Measurements from ENCODE around the gene NR2C2.
"Not testable (repeated sequence)": the region's sequence is repeated elsewhere in the genome, so short reads cannot be mapped to it uniquely, and the experiment has no call there.

The NR2C2 gene

DNA sequence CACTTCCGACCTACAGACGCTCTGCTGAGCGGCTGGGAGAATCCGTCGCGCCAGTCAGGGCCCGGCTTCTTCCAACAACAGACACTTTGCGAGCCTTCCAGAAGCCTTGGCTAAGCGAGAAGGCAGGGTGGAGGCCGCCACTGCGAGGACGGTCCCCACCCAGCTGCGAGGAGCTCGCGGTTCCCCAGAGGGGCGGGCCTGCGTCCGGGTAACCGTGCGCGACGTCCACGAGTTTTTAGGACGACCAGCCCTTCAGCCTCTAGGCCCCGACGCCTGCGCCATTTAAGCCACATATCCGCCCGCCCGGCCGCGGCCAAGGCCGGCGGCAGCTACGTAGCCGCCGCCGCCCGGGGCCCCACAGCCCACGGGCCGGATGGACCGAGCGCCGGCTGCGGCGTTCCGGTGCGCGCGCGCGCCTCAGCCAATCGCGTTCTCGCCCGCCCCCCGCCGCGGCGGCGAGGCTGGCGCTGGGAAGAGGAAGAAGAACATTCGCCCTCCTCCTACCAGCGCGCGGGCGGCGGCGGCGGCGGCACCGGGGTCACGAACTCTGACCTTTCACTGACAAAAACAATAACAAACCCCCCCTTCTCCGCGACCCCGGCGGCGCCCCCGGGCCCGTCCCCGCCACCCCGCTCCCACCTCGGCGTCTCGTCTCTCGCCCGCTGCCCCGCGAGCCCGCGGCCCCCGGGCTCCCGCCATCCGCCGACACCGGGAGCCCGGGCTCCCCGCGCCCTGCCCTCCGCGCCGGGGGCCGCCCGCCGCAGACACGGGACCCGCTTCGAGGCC, at the start of gene NR2C2:
NR2C2 (plus strand) TSS at position 484 of the 786 bp plus-strand sequence. CDS start 56,332 bp downstream, outside the sequence.
- DNase-seq = peak; percentile 76 to 98 (median 86)
- intact Hi-C loops (cut with DNase I) = loop anchor here (5.0 kb wide), 1 partner anchor 150 kb away; the partner anchor contains the start of gene RBSN

DNA sequence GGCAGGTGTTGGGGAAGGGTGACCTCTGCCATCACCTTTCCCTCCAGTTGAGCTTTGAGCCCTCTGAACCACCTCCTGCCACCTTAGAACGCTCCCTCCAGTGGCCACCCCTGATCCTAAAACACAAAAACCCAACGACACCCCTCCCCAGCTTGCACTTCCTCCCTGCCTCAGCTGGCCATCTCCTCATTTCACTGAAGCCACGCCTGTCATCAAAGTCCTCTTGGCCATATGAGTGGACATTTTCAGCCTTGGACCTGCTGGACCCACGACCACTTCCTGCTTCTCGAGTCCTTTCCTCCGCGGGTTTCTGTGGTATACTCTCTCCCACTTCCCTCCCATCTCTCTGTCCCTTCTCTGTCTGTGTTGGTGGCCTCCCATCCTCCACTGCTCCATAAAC, 48.5 kb upstream of the NR2C2 start:
- peak in 1 of 10 donors; percentile 60 for DNase-seq
- intact Hi-C loops (cut with DNase I) = no loop called here

DNA sequence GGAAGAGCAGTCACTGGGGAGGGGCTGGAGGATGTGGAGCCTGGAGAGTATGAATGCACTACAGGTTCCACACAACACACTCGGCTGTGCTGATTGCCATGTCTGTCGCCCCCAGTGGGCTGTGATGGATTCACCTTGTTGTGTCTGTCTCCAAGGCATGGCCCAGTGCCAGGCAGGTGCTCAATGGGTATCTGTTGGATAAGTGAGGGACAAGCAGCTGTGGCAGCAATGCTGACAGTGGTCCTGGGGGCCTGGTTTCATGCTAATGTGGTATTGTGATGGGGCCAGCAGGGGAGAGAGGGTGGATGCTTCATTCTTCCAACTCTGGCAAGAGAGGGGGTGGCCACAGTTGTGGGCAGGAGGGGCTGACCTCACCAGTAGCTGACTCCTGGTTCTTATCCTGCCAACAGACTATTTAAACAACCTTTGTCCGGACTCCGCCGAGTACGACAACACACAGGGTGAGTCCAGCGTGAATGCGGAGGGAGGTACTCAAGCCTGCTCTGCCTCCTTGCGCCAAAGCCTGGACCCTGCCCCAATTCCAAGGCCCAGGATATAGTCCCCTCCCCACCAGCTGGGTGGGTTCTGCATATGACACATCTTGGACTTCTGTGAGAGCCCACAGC, 47.3 kb upstream of the NR2C2 start:
- DNase-seq = peak in 1 of 10 donors; percentile 70
- intact Hi-C loops (cut with DNase I) = no loop called here

DNA sequence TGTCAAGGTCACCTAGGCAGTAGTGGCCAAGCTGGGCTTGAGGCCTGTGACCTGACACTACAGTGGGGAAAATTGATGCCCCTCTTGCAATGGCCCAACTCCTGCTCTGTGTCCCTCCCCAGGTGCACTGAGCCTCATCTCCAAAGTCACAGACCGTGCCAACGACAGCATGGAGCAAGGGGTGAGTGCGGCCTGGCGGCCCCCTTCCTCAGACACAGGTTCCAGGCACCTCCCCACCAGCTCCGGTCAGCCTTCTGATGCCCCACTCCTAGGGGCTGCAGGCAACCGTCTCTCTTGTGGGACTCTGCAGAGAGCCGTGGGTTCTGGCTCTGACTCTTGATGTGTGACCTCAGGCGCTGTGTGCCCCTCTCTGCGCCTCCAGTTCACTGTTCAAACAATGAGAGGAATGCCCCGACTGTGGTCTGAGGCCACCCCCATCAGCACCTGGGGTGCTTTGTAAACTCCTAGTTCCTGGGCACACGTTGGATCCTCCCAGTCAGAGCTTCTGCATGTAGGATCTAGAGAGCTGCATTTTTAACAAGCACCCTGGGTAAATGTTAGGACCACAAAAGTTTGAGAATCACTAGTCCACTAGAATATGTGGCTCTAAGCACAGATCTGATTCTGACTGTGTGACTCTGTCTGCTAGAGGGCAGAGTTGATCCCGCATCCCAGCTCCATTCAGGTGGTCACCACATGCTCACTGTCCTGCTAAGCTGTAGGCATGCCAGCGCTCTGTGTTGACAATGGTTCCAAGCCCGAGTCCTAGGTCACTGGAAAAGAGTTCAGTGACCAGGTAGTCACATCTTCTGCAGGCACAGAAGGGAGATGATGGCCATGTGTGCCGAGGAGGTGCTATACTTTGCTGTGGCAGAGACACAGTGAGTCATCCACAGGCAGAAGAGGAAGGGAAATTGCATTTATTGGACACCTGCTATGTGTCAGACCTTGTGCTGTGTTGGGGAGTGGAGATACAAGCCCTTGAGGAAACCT, 46.2 kb upstream of the NR2C2 start:
- intact Hi-C loops (cut with DNase I) = no loop called here
- DNase-seq = peak in 1 of 10 donors; percentile 62

DNA sequence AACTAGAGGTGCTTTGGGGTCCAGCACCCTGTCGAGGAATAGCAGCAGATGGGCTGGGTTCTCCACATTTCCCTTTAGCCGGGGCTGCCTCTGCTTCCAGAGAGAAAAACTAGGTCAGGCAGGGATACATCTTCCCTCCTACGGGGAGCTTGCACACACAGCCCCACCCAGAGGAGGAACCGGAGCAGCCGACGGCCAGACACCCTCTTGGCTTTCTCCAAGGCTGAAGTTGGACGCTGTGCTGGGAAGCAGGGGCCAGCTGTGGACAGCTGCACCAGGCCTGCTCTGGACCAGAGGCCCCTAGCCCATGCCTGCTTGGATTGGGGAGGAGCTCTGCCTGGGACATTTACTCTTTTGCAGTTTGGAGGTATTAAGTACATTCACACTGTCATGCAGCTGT, 44.7 kb upstream of the NR2C2 start:
- intact Hi-C loops (cut with DNase I) = no loop called here
- peak in 4 of 10 donors; percentile 8 to 87 (median 23) for DNase-seq

DNA sequence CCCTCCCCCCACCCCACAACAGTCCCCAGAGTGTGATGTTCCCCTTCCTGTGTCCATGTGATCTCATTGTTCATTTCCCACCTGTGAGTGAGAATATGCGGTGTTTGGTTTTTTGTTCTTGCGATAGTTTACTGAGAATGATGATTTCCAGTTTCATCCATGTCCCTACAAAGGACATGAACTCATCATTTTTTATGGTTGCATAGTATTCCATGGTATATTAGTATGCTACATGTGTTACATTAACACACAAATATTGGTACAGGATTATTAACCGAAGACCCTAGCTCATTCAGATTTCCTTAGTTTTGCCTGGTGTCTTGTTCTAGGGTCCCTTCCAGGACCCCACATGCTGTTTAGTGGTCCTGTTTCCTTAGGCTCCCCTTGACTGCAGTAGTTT, 43.9 kb upstream of the NR2C2 start:
- intact Hi-C loops (cut with DNase I); DNase-seq: not testable (repeated sequence)

DNA sequence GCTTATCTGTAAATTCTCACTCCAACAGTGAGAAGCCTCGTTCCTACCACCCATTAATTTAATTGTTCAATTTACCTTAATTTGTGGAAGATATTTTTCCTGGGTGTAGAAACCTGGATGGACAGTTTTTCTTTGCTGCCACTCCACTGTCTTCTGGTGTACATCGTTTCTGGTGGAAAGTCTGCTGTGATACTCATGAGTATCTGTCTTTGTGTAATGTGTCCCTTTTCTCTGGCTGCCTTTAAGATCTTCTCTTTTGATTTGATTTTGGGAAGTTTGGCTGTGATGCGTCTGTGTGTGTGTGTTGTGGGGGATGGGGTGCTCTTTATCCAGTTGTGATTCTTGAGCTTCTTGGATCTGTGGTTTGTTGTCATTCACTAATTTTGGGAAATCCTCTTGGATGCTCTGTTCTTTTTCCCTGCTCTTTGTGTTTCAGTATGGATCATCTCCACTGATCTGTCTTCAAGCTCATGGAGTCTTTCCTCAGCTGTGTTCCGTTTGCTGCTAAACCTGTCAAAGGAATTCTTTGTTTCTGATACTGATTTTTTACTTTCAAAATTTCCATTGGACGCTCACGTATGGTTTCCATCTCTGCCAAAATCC, 42.2 kb upstream of the NR2C2 start:
- intact Hi-C loops (cut with DNase I) = no loop called here
- no peak for DNase-seq

DNA sequence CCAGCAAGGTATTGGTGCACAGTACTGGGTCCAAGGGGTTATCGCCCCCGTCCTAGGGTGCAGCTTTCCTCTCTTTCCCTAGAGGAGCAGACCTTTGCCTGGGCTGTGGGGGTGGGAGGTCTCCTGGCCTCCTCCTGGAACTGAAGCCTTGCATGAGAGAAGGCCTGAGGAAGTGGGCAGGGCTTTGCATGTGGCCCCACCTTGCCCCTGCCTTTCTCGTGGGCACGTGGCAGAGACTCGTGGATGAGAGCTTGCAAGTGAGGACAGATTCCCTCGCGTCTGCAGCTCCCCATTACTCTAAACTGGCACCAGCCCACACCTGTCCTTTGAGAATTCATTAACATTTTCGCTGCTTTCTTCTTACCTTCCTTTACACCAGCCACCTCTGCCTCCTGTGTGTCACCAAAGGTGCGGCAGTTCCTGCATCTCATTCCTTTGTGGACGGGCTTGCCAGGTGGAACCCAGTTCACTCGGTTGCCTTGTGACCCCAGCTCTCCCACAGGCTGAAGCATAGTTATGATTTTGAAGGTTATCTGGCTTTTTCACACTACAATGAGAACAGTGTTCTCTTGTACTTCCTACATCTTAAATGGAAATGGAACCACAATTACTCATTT, 40.9 kb upstream of the NR2C2 start:
- intact Hi-C loops (cut with DNase I) = no loop called here
- DNase-seq = peak in 1 of 10 donors; percentile 48

DNA sequence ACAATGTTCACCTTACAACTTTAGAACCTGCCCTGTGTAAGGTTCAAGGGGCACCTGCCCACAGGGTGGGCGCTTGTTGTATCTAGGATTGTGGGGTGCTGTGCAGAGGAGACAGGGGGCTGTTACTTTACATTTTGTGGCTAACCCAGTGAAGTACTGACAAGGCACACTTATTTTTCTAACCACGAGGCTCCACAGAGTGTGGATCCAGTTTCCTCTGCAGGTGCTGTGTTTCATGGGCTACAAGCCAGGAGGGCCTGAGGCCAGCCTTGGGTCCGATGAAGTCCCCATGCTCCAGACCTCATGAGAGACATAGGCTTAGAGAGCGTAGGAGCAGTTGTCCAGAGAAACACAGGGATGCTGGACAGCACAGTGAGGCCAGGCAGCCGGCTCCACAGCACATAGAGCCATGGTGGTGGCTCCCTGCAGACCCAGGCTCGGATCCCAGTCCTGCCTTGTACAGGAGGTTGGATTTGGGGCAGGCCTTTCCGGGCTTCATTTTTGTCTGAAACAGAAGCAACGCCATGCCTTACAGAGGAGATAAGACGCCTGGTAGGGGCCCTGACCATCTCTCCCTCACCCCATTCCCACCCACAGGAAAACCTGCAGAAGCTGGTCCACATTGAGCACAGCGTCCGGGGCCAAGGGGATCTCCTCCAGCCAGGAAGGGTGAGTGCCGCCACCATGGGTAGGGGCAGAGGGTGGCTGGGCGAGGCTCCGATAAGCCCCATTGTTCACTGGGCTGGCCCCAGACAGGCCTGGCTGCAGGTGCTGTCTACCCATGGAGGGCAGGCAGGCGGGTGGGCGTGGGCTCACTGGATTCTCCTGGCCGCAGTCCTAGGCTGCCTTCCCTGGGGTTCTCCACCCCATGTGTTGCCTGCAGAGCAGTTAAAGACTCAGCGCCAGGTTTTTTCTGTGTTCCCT, 40.1 kb upstream of the NR2C2 start:
- intact Hi-C loops (cut with DNase I) = no loop called here
- peak in 1 of 10 donors; percentile 73 for DNase-seq

DNA sequence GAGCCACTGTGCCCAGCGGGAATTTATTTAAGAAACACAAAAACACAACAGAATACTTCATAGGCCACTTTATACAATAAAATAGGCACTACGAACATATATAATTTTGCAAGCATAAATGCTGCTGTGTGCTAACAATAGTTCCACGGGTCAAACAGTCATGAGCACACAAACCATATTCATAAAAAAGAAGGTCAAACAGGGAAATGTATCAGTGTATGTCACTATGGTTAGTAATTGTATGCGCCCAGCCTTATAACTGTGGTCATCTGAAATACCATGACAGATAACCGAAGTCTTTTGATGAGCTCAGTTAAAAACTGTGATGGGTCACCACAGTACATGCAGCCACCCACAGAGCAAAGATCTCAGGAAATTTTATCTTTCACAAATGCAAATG, 38.1 kb upstream of the NR2C2 start:
- intact Hi-C loops (cut with DNase I) = no loop called here
- DNase-seq = no peak

DNA sequence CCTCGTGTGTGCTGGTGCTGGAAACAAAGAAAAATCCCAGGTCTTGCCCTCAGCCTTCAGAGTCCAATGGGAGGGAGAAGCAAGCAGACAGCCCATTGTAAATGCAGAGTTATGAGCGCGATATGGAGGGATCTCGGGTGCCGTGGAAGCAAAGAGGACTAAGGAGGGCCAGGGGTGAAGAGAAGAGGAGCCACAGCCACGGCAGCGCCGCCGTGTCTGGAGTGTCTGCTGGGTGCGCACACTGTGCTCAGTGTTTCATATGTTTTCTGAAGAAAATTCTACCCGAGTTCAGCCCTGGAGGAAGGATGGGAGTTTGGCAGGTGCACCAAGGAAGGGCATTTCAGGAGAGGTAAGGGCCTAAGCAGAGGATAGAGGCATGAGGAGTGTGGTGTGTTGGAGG, 35.7 kb upstream of the NR2C2 start:
- intact Hi-C loops (cut with DNase I) = no loop called here
- DNase-seq = peak in 1 of 10 donors; percentile 57

DNA sequence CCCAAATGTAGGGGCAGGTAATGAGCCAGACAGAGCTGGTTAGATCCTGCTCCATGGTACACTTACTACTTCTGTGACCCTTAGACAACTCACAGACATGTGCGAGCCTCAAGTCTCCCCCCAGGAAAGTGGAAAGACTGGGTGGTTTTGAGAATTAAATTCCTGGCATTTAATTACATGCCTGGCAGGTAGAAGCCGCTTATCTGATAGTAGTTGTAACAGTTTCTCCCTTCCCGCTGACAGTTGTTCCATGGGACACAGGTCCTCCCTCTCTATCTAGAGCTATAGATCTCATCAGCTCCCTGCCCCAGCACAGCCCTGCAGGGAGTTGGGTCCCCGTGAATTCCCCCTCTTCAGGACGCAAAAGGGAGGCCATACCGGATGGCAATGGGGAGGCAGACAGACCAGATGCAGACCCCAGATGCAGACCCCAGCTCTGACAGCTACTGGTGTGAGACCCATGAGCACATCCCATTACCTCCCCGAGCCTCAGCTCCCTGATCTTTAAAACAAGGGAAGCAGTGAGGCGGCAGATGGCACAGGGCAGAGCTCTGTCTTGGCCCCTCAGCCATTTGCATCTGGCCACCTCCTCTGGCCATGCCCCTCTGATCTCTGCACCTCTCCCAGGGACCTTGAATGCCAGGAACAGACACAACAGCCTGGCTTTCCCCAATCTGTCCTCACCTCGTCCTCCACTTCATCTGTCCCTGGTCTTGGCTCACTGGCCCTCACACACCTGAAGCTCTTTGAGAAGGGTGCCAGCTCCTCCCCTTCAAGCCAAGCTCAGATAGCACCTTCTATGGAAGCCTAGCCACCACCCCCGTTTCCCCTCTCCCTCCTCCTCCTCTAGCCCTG, 34.1 kb upstream of the NR2C2 start:
- DNase-seq = peak in 1 of 10 donors; percentile 48

DNA sequence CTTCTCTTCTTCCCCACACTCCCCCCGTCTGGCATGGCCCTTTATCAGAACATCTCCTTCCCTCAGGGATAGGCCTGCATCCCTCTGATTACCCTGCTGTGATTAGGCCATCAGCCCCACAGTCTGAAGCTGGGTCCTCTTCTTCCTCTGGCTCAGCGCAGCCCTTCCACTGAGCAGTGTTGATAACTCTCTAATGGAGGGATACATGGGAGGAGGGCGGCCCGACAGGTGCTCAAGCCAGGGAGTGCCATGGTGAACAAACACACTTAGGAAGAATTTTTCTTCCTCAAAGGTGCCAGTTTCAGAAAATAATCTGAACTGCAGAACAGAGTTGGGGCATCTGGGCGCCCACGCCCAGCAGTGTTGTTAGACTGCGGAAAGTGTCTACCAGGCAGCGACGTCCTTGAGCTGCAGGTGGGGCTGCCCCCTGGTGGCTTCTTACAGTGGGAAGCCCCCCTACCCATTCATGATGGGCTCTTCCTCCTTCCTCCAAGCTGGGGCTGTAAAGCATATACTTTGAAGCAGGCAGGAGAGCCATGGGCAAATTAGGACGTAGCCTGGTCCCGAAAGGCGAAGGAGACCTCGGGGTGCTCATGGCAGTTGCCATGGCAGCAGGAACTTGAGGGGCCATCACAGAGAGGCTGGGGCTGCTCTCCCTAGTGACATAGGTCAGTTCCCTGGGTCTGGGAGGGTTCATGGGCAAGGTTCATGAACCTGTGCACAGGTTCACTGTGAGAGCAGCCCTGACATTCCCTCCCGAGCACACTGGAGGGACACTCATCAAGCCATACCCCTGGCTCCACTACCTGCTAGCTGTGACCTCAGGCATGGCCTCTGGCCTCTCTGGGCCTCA, 33.2 kb upstream of the NR2C2 start:
- intact Hi-C loops (cut with DNase I) = no loop called here
- DNase-seq = peak in 2 of 10 donors; percentile 36 to 44

More for the DNA sequence above, 34.1 kb upstream of the NR2C2 start:
- intact Hi-C loops (cut with DNase I) = no loop called here

DNA sequence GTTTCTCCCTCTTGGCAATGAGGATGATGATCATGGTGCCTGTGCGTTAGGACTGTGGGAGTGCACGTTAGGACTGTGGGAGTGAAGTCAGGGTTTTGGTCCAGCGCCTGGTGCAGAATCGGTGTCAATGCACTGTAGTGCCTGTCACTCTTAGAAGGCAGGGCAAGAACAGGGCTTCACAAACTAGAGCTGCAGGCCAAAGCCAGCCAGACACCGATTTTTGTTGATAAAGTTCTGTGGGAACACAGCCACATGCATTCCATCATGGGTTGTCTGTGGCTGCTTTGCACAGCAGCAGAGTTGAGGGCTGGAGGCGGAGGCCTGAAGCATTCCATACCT, 32.6 kb upstream of the NR2C2 start:
- intact Hi-C loops (cut with DNase I) = no loop called here
- peak in 1 of 10 donors; percentile 49 for DNase-seq

DNA sequence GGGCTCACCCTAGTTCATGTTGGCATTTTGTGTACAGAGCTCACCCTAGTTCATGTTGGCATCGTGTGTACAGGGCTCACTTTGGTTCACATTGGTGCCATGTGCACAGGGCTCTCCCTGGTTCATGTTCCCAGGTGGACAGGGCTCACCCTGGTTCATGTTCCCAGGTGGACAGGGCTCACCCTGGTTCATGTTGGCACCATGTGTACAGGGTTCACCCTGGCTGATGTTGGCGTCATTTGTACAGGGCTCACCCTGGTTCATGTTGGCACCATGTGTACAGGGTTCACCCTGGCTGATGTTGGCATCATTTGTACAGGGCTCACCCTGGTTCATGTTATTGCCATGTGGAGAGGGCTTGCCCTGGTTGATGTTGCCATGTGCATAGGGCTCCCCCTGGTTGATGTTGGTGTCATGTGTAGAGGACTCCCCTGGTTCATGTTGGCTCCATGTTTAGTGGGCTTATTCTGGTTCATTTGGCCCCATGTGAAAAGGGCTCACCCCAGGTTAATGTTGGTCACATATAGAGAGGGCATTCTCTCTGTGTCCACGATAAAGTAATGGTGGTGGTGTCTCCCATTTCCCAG, 31.7 kb upstream of the NR2C2 start:
- peak in 1 of 10 donors; percentile 39 for DNase-seq
- intact Hi-C loops (cut with DNase I) = no loop called here

DNA sequence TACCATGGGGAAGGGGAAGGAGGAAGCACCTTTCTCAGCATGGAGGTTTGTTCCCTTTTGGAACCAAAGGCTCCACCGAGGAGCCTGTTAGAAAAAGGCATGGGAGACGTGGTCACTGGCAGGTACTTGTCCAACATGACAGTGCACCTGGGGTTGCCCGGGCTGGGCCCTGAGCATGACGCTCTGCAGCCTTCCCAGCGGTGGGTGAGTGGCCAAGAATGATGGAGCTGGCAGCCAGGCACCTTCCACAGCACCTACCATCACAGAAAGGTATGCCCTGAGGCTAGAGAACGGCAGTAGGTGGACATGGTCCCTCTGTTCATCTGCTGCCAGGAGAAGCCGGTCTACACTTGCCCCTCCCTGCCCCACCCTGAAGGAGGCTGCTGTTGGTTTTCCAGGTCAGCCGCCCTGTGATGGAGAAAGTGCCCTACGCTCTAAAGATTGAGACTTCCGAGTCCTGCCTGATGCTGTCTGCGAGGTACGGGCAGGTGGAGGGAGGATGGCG, 29.0 kb upstream of the NR2C2 start:
- intact Hi-C loops (cut with DNase I) = no loop called here
- DNase-seq = peak in 2 of 10 donors; percentile 60 to 71
